ENCODE data around the gene LRIT2. TPM values are rescaled to one million over a fixed set of nuclear protein-coding genes. Genes with fewer than 3 reads are reported as not detected.

Gene LRIT2
- total RNA-seq, 1 experiment from 2014 or later, result not detected

GRCh38 chr10:84226616-84227015 is 1.3 kb upstream of the LRIT2 start:
- POLR2A ChIA-PET (ENCODE audit: low non-redundant PET), result no interaction called here
- TF ChIP-seq, protein P1, sequence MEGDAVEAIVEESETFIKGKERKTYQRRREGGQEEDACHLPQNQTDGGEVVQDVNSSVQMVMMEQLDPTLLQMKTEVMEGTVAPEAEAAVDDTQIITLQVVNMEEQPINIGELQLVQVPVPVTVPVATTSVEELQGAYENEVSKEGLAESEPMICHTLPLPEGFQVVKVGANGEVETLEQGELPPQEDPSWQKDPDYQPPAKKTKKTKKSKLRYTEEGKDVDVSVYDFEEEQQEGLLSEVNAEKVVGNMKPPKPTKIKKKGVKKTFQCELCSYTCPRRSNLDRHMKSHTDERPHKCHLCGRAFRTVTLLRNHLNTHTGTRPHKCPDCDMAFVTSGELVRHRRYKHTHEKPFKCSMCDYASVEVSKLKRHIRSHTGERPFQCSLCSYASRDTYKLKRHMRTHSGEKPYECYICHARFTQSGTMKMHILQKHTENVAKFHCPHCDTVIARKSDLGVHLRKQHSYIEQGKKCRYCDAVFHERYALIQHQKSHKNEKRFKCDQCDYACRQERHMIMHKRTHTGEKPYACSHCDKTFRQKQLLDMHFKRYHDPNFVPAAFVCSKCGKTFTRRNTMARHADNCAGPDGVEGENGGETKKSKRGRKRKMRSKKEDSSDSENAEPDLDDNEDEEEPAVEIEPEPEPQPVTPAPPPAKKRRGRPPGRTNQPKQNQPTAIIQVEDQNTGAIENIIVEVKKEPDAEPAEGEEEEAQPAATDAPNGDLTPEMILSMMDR (conservative IDR thresholded peaks at IDR 0.05; ENCODE audit: low read depth, low read length), result no peak
- TF ChIP-seq EZH2 (IDR thresholded peaks at IDR 0.05; ENCODE audit: borderline replicate concordance, low read depth, low read length, poor library complexity, severe bottlenecking), result no peak
- CTCF ChIA-PET, result interaction anchor here (0.6 kb wide), 1 partner anchor 200 kb away, joined by 3 read pairs; no protein-coding TSS in a partner anchor

GRCh38 chr10:84224411-84225028 is 824 bp downstream of the LRIT2 start:
- BruUV-seq (replicated peaks), result no TSS peak
- Histone ChIP-seq H3K4me1 (ENCODE audit: insufficient read depth, low read length, poor library complexity, severe bottlenecking) (no peaks in the 10 kb centered on the region), H3K4me3 (ENCODE audit: low read depth, low read length, poor library complexity, severe bottlenecking) (no peak overlapping the region), H3K27me3 (replicated peaks; ENCODE audit: insufficient read depth, low read depth, low read length, poor library complexity) (peaks cover 6% of the 10 kb centered on the region), H3K9me3 (ENCODE audit: low read depth, low read length, poor library complexity, severe bottlenecking) (no peaks in the 10 kb centered on the region), H3K36me3 (ENCODE audit: insufficient read depth, low read length, poor library complexity, severe bottlenecking) (no peaks in the 10 kb centered on the region), H3K27ac (ENCODE audit: low read depth, low read length, poor library complexity, severe bottlenecking) (no peak overlapping the region)
- peak; percentile 21 for DNase-seq (ENCODE audit: low spot score)
- ChIA-PET CTCF (no interaction called here), POLR2A (ENCODE audit: low non-redundant PET) (no interaction called here)
- intact Hi-C loops (cut with micrococcal nuclease; ENCODE audit: unreplicated experiment), result no loop called here
- TF ChIP-seq EZH2 (IDR thresholded peaks at IDR 0.05; ENCODE audit: borderline replicate concordance, low read depth, low read length, poor library complexity, severe bottlenecking), result no peak
- TF ChIP-seq, protein P1 (conservative IDR thresholded peaks at IDR 0.05; ENCODE audit: low read depth, low read length), result no peak

More at GRCh38 chr10:84226616-84227015, 1.3 kb upstream of the LRIT2 start:
- Histone ChIP-seq H3K4me3 (ENCODE audit: low read depth, low read length, poor library complexity, severe bottlenecking) (no peak overlapping the region), H3K4me1 (ENCODE audit: insufficient read depth, low read length, poor library complexity, severe bottlenecking) (no peaks in the 10 kb centered on the region), H3K27ac (ENCODE audit: low read depth, low read length, poor library complexity, severe bottlenecking) (no peak overlapping the region), H3K36me3 (ENCODE audit: insufficient read depth, low read length, poor library complexity, severe bottlenecking) (no peaks in the 10 kb centered on the region), H3K9me3 (ENCODE audit: low read depth, low read length, poor library complexity, severe bottlenecking) (no peaks in the 10 kb centered on the region), H3K27me3 (replicated peaks; ENCODE audit: insufficient read depth, low read depth, low read length, poor library complexity) (peaks cover 12% of the 10 kb centered on the region)
- intact Hi-C loops (cut with micrococcal nuclease; ENCODE audit: unreplicated experiment), result no loop called here
- BruUV-seq (replicated peaks), result no TSS peak
- DNase-seq (ENCODE audit: low spot score), result no peak

- CTCF ChIA-PET, result no interaction called here
- Histone ChIP-seq H3K4me3 (ENCODE audit: low read depth, low read length, poor library complexity, severe bottlenecking) (no peak overlapping the region), H3K4me1 (ENCODE audit: insufficient read depth, low read length, poor library complexity, severe bottlenecking) (no peaks in the 10 kb centered on the region), H3K27ac (ENCODE audit: low read depth, low read length, poor library complexity, severe bottlenecking) (no peak overlapping the region), H3K27me3 (replicated peaks; ENCODE audit: insufficient read depth, low read depth, low read length, poor library complexity) (peaks cover 3% of the 10 kb centered on the region), H3K9me3 (ENCODE audit: low read depth, low read length, poor library complexity, severe bottlenecking) (no peaks in the 10 kb centered on the region), H3K36me3 (ENCODE audit: insufficient read depth, low read length, poor library complexity, severe bottlenecking) (no peaks in the 10 kb centered on the region)
- POLR2A ChIA-PET (ENCODE audit: low non-redundant PET), result no interaction called here
- DNase-seq (ENCODE audit: low spot score), result no peak
- intact Hi-C loops (cut with micrococcal nuclease; ENCODE audit: unreplicated experiment), result no loop called here
- TF ChIP-seq, protein P1 (conservative IDR thresholded peaks at IDR 0.05; ENCODE audit: low read depth, low read length), result no peak
- no TSS peak for BruUV-seq (replicated peaks)
Measured at GRCh38 chr10:84221916-84222315, 3.4 kb downstream of the LRIT2 start.
